ENCODE results near the gene DRP2. TPM values are rescaled to one million over a fixed set of nuclear protein-coding genes. Genes with fewer than 3 reads are reported as not detected.

The DRP2 gene
- total RNA-seq, 1 donor from 2014 or later, result 1.6 TPM

- Mint-ChIP-seq H3K4me1 (ENCODE audit: unreplicated experiment) (no peaks in the 10 kb centered on the region), H3K27ac (ENCODE audit: unreplicated experiment) (no peak overlapping the region), H3K9me3 (ENCODE audit: unreplicated experiment) (no peaks in the 10 kb centered on the region), H3K4me3 (ENCODE audit: unreplicated experiment) (no peak overlapping the region), H3K36me3 (ENCODE audit: low read depth, unreplicated experiment) (no peaks in the 10 kb centered on the region), H3K27me3 (ENCODE audit: unreplicated experiment) (no peaks in the 10 kb centered on the region)
- TF ChIP-seq CTCF (IDR thresholded peaks at IDR 0.05; ENCODE audit: unreplicated experiment), result no peak
- no peak for DNase-seq (ENCODE audit: low spot score)
Observed at GRCh38 chrX:101208152-101208905, 11.3 kb upstream of the DRP2 start.

- Mint-ChIP-seq H3K27me3 (ENCODE audit: unreplicated experiment) (no peaks in the 10 kb centered on the region), H3K36me3 (ENCODE audit: low read depth, unreplicated experiment) (no peaks in the 10 kb centered on the region), H3K4me3 (ENCODE audit: unreplicated experiment) (no peak overlapping the region), H3K27ac (ENCODE audit: unreplicated experiment) (no peak overlapping the region), H3K9me3 (ENCODE audit: unreplicated experiment) (no peaks in the 10 kb centered on the region), H3K4me1 (ENCODE audit: unreplicated experiment) (no peaks in the 10 kb centered on the region)
- no peak for TF ChIP-seq CTCF (IDR thresholded peaks at IDR 0.05; ENCODE audit: unreplicated experiment)
- no peak for DNase-seq (ENCODE audit: low spot score)
Observed at GRCh38 chrX:101210630-101211029, 9.0 kb upstream of the DRP2 start.

- Mint-ChIP-seq H3K9me3 (ENCODE audit: unreplicated experiment) (no peaks in the 10 kb centered on the region), H3K27me3 (ENCODE audit: unreplicated experiment) (no peaks in the 10 kb centered on the region), H3K27ac (ENCODE audit: unreplicated experiment) (no peak overlapping the region), H3K4me1 (ENCODE audit: unreplicated experiment) (peaks cover 20% of the 10 kb centered on the region), H3K36me3 (ENCODE audit: low read depth, unreplicated experiment) (no peaks in the 10 kb centered on the region), H3K4me3 (ENCODE audit: unreplicated experiment) (no peak overlapping the region)
- no peak for DNase-seq (ENCODE audit: low spot score)
- TF ChIP-seq CTCF (IDR thresholded peaks at IDR 0.05; ENCODE audit: unreplicated experiment), result no peak
Observed at GRCh38 chrX:101217689-101218088, 1.9 kb upstream of the DRP2 start.

- no peak overlapping the region for H3K4me3 Mint-ChIP-seq (ENCODE audit: unreplicated experiment)
- peaks cover 1% of the 10 kb centered on the region for H3K27me3 Mint-ChIP-seq (ENCODE audit: unreplicated experiment)
- H3K4me1 Mint-ChIP-seq (ENCODE audit: unreplicated experiment), result peaks cover 20% of the 10 kb centered on the region
- no peak for DNase-seq (ENCODE audit: low spot score)
- H3K36me3 Mint-ChIP-seq (ENCODE audit: low read depth, unreplicated experiment), result no peaks in the 10 kb centered on the region
- TF ChIP-seq CTCF (IDR thresholded peaks at IDR 0.05; ENCODE audit: unreplicated experiment), result no peak
- no peaks in the 10 kb centered on the region for H3K9me3 Mint-ChIP-seq (ENCODE audit: unreplicated experiment)
- peak overlapping the region; percentile 95 for H3K27ac Mint-ChIP-seq (ENCODE audit: unreplicated experiment)
Observed at GRCh38 chrX:101219864-101220346, 319 bp downstream of the DRP2 start.

GRCh38 chrX:101220662-101221260 lies 1.2 kb downstream of the DRP2 start:
- Mint-ChIP-seq H3K27me3 (ENCODE audit: unreplicated experiment) (peaks cover 1% of the 10 kb centered on the region), H3K4me3 (ENCODE audit: unreplicated experiment) (no peak overlapping the region), H3K4me1 (ENCODE audit: unreplicated experiment) (peaks cover 20% of the 10 kb centered on the region), H3K36me3 (ENCODE audit: low read depth, unreplicated experiment) (no peaks in the 10 kb centered on the region), H3K9me3 (ENCODE audit: unreplicated experiment) (no peaks in the 10 kb centered on the region), H3K27ac (ENCODE audit: unreplicated experiment) (peak overlapping the region; percentile 72)
- DNase-seq (ENCODE audit: low spot score), result no peak
- TF ChIP-seq CTCF (IDR thresholded peaks at IDR 0.05; ENCODE audit: unreplicated experiment), result no peak

All from endothelial cell (in vitro differentiated cells).